GM19023 (cell line): Measurements from ENCODE around the gene DDX49.
"Not testable (repeated sequence)": the region's sequence is repeated elsewhere in the genome, so short reads cannot be mapped to it uniquely, and the experiment has no call there.

Source experiments
- ATAC-seq: cut with Tn5 transposase; IDR thresholded peaks from one replicate; pipeline ENCODE4 v1.9.1; 2021; ENCODE audit warnings: mild to moderate bottlenecking, moderate library complexity; ENCODE audit not compliant: unreplicated experiment

Gene DDX49

DNA sequence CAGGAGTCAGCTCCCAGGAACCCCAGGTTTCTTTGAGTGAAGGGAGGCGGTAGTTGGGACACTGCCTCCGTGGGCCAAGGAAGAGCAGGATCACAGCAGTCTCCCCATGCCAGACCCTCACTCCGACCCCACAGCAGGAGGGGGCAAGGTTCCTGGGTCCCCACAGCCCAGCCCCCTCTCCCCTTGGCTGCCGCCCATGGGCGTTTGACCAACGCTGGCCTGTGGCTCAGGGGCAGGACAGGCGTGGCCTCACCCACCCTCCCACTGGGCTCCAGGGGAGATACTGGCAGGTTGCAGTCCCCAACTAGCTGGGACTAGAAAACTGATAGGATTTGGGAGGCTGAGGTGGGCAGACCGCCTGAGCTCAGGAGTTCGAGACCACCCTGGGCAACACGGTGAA lies 9.5 kb upstream of the DDX49 start:
- ATAC-seq: no peak

DNA sequence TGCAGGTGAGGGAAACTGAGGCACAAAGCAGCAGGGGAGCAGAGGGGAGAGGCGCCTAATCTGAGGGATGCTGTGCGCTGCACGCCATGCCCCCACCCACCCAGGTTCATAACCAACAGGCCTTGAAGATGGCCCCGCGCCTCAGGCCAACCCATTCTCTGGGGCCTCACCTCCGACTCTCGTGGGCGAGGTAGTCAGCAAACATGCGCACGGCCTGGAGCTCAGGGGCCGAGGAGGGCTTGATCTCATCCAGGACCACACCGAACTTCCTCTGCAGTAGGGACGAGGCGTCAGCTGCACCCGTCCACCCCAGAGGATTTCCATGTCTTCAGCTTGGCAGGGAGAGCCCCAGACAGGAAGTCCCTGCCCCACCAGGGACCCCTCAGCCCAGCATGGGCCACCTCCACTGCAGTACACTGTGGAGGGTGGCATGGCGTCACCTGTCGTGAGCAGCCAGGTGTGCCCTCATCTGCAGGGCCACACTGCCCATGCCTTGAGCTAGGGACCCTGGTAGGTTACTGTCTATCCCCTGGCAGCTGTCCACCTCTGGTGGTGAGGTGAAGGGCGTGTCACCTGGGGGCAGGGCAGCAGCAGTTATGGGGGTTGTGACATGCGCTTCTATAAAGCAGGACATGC lies 8.6 kb upstream of the DDX49 start:
- no peak for ATAC-seq

DNA sequence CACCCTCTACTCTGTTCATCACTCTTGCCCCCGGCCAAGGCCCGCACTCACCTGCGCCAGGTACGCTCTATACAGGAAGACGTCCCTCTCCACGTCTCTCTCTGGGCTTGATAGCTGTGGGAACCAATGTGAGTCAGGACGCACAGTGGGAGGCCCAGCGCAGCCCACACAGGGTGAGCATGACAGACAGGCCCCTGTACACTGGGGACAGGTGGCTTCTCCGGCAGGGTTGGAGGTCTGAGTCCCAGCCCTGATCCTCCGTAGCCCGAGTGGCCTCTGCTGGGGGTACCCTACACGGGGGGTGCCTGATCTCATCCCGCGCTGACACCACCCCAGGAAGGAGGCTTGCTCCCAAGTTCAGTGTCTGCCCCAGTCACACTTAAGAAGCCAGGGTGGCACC lies 6.6 kb upstream of the DDX49 start:
- ATAC-seq: no peak

DNA sequence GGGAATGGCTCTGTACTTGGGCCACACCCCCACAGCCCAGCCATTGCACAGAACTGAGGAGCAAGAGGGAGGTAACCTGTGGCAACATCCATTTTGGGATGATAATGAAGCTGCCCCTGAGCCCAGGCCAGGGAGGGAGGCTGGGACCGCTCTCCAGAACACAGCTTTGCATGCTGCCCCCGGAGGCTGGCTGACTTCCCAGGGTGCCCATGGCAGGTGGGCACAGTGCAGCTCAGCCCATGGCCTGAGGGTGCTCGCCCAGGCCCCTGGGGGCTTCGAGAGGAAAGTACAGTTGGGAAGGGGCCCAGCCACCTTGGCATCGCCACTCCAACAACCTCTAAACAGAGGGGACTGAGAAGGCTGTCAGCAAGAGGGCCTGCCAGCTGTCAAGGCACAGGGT lies 6.0 kb upstream of the DDX49 start:
- ATAC-seq: no peak

DNA sequence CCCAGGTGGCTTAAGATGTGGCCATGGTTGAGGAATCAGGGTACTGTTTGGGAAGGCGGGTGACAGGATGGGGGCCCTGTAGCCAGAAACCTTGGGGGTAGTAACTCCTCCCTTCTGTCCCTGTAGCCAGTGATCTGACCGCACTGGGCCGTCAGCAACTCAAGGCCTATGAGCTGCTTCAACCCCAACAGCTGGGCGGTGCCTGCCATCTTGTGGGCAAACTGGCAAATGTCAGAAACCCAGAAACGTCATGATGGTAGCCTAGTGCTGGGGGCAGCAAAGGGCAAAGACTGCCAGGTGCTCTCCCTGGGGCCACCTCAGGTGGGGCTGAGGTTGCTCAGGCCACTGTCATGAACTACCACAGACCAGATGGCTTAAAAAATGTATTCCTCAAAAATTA lies 3.9 kb upstream of the DDX49 start:
- no peak for ATAC-seq

DNA sequence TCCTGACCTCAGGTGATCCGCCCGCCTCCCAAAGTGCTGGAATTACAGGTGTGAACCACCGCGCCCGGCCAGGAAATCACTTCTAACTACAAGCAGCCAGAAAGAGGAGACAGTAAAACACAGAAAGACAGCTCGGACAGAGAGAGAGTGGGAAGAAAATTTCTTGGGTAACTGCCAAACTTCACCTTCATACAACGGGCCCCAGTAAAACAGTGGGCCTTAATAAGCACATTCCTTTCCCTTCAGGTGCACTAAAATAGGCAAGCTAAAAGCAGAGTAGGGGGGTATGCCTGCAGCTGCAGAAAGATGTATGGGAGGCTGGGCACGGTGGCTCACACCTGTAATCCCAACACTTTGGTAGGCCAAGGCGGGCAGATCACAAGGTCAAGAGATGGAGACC lies 1.9 kb upstream of the DDX49 start:
- ATAC-seq: not testable (repeated sequence)

DNA sequence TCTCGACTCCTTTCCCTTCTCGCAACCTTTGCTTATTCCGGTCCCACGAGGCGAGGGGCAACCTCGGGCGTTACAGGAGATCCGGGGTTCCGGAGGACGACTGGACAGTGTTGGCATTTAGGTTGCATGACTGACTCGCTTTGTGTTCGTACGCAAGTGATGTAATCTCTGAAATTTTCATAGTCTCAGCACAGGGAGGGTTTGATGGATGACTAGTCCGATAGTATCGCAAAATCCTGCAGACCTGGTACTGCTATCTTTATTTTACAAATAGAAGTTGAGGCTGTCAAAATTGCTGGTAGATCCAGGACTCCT lies 342 bp downstream of the DDX49 start:
- ATAC-seq: no peak

DNA sequence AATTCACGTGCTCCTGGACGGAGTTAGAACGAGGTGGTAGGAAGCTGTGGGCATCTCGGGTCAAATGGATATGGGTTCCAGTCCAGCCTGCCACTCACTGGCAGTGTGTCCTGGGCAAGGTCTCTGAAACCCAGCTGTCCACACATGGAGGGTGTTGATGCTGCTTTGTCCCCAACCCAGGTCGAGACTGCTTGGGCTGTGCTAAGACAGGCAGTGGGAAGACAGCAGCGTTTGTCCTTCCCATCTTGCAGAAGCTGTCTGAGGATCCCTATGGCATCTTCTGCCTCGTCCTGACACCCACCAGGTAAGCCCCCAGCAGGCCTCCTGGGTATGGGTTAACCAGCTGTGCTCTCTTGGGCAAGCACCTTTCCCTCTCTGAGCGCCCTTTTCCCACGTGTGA lies 885 bp downstream of the DDX49 start:
- no peak for ATAC-seq

DNA sequence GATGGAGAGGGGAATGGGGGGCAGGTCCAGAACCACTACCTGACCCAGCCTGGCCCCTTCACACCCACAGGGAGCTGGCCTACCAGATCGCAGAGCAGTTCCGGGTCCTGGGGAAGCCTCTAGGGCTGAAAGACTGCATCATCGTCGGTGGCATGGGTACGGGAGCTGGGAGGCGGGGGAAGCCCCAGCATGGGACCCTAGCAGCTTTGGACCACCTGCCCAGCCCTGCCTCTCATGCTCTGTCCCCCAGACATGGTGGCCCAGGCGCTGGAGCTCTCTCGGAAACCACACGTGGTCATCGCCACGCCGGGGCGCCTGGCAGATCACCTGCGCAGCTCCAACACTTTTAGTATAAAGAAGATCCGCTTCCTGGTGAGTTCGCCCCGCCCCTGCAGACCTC lies 2.1 kb downstream of the DDX49 start:
- no peak for ATAC-seq

DNA sequence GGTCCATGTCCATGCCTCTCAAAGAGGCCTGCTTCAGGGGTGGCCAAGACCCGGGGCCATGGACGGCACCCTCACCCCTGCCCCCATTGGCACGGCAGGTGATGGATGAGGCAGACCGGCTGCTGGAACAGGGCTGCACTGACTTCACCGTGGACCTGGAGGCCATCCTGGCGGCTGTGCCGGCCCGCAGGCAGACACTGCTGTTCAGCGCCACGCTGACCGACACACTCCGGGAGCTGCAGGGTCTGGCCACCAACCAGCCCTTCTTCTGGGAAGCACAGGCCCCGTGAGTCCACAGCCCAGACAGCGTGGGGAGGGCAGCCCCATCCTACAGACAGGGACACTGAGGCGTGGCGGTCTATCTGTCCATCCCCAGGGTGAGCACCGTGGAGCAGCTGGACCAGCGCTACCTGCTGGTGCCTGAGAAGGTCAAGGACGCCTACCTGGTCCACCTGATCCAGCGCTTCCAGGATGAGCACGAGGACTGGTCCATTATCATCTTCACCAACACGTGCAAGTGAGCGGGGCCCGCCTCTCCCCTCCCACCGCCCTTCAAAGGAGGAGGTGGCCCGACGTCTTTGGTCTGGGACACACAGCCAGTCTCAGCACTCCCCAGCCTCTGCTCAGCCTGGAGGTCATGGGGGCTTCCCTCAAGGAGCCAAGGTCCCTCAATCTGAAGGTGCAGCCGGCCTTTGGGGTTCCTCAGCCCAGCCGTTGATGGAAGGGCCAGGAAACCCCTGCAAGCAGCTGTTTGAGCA lies 2.9 kb downstream of the DDX49 start:
- ATAC-seq: no peak

DNA sequence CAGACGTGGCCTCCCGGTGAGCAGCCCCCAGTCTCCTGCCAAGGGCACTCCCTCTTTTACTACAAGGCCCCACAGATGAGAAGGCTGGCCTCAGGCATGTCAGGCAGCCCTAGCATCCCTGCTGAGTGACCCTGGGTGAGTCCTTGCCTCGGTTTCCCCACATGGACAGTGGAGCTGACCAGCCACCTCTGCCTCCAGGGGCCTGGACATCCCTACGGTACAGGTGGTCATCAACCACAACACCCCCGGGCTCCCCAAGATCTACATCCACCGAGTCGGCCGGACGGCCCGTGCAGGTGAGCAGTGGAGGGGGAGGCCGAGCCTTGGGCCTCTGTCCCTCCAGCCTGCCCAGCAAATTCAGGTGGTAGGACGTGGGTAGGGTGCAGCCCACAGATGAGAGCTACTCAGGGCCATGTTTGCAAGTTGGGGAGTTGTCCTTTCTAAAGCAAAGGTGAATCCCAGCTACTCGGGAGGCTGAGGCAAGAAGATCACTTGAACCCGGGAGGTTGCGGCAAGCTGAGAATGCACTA lies 5.2 kb downstream of the DDX49 start:
- no peak for ATAC-seq

DNA sequence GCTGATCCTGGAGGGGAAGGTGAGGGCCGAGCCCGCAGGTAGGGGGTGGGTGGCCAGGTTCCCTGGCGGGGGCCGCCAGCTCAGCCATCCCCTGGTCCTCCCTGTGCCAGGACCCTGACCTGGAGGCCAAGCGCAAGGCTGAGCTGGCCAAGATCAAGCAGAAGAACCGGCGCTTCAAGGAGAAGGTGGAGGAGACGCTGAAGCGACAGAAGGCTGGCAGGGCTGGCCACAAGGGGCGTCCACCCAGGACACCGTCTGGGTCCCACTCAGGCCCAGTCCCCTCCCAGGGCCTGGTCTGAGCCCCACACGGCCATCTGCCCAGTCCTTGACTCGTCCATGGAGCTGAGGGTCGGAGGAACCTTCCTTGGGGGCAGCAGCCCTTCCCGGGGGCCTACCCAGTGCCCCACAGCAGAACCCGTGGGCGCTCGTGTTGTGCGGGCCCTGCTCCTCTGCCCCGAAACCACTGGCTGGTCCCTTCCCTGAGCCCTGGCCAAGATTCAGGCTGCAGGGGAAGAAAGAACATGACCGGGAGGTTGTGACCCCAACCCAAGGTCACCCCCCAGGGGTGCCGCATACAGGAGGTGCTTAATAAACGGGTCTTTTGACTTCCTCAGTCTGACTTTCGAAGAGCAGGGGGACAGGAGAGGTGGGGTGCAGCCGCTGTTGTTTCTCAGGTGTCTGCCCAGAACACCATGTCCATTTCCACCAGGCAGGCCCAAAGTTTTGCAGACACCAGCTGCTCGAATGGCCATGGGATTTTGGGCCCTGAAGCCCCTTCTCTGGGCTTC lies 8.7 kb downstream of the DDX49 start:
- no peak for ATAC-seq

DNA sequence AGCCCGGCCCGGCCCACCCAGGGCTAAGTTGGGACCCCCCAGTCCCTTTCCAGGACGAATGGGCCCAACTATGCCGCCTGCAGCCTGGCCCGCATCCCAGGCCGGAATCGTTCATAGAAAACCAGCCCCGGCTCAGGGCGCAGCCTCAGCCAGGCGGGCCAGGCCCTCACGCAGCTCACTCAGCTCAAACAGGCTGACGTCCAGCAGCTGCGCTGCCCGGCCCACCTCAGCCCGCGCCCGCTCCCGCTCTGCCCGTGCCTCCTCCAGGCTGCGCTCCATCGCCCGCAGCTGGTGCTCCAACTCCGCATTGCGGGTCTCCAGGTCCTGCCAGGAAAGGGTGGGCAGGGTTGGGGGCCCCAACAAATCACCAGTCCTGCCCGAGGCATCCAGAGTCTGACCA lies 9.8 kb downstream of the DDX49 start:
- no peak for ATAC-seq

DNA sequence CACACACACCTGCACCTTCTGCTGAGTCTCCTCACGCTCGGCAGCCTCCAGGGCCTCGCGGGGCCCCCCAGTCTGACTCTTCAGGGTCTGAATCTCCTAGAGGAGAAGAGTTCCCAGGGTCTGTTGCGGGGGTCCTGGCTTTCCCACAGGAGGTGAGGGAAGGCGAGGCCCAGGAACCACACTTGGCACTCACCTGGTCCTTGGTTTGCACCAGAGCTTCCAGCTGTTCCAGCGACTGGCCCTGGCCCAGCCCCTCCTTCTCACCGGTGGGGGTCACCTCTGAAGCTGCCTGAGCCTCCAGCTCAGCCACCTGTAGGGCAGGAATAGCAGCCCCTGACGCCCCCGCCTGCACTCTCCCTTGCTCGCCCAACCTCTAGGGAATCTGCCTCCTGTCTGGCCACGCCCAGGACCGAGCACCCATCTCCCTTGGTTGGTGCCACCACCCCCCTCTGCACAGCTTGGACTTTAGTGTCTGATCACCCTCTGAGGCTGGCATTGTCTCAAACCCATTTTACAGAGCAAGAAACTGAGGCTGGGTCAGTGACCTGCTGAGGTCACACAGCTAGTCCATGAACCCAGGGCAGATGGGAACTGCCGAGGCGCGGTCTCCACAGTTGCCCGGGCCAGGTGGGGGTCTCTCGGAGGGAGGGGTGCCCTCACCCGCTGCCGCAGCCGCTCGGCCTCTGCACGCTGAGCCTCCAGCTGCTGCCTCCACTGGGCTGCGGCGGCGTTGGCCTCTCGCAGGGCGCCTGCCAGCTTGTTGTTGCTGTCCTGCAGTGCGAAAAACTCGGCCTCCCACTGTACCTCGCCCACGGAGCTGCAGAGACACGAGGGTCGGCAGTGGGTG lies 12.0 kb downstream of the DDX49 start:
- ATAC-seq: no peak

DNA sequence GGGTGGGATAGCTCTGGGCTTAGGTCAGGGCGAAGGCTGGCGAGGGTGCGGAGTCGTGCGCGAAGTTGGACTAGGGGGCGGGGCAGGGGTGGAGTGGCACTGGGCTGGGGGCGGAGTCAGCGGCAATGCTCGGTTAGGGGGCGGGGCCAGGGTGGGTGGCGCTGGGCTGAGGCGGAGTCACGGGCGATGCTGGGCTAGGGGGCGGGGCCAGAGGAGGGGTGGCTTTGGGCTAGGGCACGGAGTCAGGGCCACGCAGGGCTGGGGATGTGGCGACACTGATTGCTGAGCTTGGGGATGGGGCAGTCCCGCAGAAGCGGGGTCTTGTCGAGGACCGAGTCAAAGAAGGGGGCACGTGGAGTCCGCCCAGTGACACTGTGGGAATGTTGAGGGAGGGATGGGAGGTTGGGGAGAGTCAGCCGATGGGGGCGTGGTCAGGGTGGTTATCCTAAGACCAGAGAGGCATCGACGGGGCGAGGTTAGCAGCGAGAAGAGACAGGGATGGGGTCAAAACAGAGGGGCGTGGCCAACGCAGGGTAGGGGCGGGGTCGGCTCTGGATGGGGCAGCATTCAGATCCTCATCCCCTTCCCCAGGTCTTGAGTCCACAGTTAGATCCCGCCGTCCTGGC lies 12.8 kb downstream of the DDX49 start:
- ATAC-seq: no peak

DNA sequence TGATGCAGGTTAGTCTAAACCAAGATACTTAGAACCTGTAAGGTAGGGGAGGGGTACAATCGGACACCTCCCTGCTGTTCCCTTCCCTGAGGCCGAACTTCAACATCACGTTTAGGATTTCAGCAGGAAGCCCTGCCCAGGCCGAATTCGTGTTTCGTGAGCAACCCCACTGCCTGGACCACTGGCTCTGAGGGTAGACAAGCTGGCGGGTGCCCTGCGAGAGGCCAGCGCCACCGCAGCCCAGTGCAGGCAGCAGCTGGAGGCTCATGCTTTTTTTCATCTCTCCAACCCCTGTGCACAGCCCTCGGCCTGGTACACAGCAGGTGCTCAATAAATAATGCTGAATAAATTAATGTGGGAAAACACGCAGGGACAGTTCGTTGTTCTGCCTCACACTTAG lies 13.8 kb downstream of the DDX49 start:
- no peak for ATAC-seq

DNA sequence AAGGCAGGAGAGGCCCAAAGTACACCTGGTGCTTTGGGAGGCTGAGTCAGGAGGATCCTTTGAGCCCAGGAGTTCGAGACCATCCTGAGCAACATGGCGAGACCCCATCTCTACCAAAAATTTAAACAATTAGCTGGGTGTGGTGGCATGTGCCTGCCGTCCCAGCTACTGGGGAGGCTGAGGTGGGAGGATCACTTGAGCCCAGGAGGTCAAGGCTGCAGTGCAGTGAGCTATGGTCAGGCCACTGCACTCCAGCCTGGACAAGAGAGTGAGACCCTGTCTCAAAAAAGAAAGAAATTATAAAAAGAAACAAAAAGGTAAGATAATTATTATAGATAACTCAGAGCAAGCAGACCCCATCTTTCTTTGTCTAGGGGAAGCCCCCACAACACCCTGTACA lies 19.6 kb downstream of the DDX49 start:
- ATAC-seq: no peak

DNA sequence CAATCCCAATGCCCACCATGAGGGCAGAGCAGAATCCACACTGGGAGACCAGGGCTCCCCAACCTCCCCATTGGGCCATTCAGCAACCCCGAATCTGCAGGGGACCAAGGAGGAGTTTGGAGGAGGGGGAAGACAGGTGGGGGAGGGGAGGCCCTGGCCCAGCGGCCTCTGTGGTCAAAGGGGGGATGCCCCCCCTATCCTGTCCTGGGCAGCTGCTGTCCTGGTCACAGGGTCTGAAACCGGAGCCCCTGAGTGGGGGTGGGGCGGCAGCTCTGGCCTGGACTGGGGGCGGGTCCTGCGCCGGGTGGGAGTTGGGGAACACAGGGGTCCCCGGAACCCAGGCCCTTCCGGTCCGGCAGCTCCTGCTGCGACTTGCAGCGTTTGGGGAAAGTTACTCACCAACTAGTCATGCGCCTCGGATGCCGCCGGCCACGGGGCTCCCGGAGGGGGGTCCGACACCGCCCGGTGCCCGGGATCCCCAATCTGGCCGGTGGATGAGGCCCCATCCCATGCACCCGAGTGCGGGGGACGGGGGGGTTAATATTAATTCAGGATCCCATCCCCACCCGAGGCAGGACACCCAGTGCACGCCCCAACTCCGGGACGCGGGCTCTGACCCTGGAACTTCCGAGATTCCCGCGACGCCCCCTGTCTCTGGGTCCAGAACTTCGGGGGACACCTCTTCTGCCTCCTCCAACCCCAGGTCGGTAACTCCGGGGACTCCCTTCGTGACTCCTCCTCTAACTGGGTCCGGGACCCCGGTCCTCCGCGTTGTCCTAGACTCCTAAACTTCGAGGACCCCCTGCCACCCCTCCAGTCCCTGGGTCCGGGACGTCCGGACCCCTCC lies 20.6 kb downstream of the DDX49 start:
- ATAC-seq: no peak

DNA sequence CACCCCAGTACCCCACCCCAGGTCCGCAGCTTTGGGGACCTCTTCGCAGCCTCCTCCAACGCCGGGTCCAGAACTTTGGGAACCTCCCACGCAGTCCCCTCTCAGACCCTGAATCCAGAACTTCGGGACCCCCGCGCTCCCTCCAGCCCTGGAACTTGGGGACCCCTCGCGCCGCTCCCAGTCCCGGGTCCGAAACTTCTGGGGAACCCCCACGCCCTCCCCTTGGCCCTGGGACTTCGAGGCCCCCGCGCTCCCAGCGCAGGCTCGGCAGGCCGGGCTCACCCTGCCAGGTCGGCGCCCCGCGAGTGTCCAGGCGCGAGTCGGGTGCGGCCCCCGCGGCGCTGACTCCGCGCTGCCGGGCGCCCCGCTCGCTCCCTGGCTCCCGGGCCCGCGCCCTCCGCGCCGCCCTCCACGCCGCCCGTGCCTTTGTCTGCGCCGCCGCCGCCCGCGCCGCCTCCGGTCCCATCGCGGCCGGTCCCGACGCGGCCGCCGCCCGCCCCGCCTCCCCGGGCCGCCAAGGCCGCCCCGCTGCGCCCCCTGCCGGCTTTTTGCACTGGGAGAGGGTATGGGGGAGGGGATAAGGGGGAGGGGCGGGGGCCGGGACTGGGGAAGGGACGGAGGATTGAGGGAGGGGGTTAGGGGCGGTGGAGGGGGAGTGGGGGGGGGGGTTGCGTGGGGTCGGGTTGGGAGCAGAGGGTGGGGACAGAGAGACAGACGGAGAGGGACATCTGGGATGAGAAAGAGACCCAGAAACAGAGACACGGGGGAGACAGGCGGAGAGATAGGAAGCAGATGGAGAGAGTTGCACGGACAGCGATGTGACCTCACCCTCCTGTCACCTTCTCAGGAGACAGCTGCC lies 21.5 kb downstream of the DDX49 start, which contains the start of gene HOMER3:
Gene HOMER3, minus strand, starts transcription at position 449 of the 859 bp plus-strand sequence. CDS start 2,235 bp downstream, outside the sequence.
- no peak for ATAC-seq
